HG03442 (cell line): ENCODE measurements around the gene APOM.

ENCODE experiments used
- ATAC-seq: cut with Tn5 transposase; IDR thresholded peaks from one replicate; pipeline ENCODE4 v1.9.1; 2021; ENCODE audit warnings: mild to moderate bottlenecking, moderate library complexity; ENCODE audit not compliant: unreplicated experiment

APOM gene

GRCh38 chr6:31654574-31655348 is 933 bp upstream of the APOM start:
- no peak for ATAC-seq

- ATAC-seq: no peak
Measured at GRCh38 chr6:31657406-31658157, 1.9 kb downstream of the APOM start.

GRCh38 chr6:31658158-31658688 is 2.5 kb downstream of the APOM start:
- ATAC-seq: no peak

DNA sequence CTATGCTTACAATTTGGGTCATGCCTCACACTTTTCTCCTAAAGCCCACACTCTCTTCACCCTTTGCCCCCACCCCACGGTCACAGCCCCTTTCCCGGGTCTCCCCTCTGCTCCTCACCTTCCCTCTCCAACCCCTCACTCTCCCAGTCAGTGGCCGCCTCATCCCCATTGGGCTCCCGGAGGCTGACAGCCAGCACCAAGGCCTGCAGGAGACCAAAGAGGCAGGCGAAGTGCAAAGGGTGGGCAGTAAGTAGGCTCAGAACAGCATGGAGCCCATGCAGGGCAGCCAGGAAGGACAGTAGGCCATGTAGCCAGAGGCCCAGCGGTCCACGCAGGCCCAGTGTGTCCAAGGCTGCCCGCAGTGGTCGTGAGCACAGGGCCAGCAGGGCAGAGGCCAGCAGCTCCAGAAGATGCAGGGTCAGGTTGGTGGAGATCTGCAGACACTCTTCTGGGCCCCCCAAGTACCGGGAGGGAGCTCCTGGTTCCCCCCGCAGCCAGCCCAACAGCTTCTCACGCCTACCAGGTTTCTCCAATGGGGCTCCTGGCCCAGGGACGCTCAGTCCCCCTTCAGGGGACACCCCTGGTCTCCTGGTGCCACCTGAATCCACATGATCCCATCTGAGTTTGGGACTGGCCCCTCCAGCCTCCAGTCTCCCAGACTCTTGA is 3.4 kb downstream of the APOM start:
- no peak for ATAC-seq

DNA sequence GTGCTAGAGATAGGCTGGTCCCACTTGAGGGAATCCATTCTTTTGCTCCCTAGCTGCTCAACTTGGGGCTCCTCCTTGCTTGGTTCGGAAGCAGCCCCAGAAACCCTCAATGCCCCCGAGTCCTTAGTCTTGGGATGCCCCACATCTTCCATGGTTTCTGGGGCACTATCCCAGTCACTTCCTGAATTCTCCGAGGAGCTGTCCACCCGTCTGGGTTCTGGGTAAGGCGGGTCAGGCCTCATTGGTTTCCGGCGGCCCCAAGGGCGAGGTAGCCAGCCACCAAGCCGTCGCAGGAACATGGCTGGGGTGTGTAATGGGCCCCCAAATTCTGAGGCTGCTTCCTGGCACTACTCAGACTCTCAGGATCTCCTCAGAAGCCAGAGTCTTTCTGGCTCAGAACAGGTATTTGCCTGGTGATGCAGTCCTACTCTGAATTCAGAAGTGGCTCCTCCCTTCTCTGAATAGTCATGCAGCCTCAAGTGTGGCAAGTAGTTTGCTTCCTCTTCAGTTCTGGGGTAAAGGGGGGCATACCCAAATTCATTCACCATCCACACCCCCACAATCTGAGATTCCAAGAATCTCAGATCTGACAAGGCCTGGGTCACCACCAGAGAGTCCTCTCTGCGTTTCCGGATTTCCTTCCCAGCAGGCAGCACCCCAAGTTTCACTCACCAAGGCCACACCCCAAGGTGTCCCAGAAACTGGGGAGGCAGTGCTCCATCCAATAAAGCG is 4.1 kb downstream of the APOM start:
- ATAC-seq: no peak

DNA sequence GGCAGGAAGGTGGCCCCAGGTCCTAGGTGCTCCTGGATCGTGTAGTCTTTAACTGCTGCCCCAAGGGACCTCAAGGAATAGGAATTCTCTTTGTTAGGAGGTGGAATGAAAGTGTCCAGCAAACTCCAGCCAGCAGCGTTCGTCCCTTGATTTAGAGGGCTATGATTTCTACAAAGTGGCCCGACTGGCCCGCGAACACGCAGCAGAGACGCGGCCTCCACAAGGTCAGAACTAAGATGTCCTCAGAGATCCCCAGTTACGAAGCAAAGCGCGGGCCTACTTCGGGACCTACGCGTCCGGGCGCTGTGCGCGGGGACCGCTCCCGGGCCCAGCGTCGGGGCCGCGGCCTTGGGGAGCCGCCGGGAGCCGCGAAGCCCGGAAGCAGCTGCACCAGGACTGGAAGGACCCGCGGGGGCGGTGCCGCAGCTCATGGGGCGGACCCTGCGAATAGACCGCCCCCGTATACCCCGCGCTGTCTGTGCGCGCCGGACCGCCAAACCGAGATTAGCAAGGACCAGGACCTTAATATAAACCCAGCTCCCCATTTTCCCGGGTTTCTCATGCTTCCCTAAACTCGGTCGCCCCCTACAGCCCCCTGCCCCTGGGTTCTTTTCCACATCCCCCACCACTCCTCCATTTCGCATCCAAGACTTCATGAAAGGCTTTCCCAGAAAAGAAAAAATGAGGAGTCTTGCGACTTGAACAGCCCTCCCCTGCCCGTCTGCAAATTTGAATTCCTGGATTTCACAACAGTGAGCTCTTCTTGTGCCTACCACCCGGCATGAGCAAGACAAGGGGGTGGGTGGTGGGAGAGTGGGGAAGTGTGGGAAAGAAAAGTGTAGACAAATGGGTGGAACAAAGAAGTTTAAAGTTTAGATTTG is 4.9 kb downstream of the APOM start, which contains the start of gene C6orf47:
C6orf47 (minus strand) TSS at position 398 of the 881 bp plus-strand sequence. CDS start 831 bp downstream, outside the sequence.
- ATAC-seq: no peak

- no peak for ATAC-seq
Measured at GRCh38 chr6:31661262-31662123, 5.8 kb downstream of the APOM start.

- no peak for ATAC-seq
Measured at GRCh38 chr6:31662124-31662723, 6.5 kb downstream of the APOM start.

DNA sequence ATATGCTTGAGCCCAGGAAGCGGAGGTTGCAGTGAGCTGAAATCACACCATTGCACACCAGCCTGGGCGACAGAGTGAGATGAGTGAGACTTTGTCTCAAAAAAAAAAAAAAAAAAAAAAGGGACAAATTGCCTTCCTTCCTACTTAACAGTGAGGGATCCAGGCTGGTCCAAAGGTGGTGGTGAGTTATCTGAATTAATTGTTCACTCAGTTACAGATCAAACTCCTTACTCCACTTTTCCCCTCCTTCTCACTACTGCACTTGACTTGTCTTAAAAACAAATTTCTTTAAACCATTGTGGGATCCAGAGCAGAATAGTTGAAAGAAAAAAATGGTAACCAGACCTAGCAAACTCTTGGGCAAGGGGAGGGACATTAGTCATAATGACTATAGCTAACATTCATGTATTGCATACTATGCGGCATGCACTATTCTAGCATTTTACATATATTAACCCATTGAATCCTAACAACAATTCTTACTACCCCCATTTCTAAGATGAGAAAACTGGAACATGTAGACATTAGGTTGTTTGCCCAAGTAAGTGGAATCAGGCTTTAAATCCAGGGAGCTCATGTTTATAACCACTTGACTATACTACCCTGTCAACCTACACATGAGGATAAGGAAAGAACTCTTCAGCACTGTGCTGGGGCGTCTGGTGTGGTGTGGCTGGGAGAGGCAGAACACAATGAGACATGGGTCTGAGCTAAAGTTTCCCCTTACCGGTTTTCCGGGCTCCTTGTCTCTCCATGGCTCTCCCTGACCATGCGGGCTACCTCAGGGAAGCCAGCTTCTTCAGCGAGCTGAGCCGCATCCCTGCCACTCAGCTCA is 7.6 kb downstream of the APOM start:
- no peak for ATAC-seq

- ATAC-seq: no peak
Measured at GRCh38 chr6:31663961-31664789, 8.5 kb downstream of the APOM start.

GRCh38 chr6:31664790-31665500 is 9.3 kb downstream of the APOM start, which contains the start of gene GPANK1:
TSS of gene GPANK1 (minus strand) at chr6:31664997. CDS start at chr6:31664478, 519 bp downstream.
- ATAC-seq: peak; percentile 27

DNA sequence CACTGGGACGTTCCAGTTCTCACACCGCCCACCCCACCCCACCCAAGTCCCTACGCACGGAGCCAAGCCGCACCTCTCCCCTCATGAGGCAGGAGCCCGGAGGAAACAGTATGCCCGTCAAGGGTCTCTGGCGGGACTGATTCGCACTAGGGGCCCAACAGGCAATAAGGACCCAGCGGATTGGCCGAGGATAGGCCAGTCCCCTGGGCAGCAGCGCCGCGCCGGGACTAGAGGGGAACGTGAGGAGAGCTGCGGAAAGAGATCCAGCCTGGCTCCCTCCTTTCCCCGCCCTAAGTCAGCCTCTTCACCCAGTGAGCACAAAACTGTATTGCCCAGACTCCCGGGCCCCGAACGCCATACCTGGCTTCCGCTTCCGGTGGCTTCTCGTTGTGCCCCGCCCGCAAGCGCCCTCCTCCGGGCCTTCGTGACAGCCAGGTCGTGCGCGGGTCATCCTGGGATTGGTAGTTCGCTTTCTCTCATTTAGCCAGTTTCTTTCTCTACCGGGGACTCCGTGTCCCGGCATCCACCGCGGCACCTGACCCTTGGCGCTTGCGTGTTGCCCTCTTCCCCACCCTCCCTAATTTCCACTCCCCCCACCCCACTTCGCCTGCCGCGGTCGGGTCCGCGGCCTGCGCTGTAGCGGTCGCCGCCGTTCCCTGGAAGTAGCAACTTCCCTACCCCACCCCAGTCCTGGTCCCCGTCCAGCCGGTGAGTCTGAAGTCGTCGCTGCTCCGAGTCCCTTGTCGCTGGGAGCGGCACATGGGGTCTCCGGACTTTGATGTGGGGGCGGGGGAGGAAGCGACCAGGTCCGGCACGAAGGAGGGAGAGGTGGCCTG is 10.0 kb downstream of the APOM start, which contains the start of gene CSNK2B:
CSNK2B (plus strand) TSS at position 580 of the 836 bp plus-strand sequence. CDS start 752 bp downstream, outside the sequence.
- ATAC-seq: peak; percentile 83

DNA sequence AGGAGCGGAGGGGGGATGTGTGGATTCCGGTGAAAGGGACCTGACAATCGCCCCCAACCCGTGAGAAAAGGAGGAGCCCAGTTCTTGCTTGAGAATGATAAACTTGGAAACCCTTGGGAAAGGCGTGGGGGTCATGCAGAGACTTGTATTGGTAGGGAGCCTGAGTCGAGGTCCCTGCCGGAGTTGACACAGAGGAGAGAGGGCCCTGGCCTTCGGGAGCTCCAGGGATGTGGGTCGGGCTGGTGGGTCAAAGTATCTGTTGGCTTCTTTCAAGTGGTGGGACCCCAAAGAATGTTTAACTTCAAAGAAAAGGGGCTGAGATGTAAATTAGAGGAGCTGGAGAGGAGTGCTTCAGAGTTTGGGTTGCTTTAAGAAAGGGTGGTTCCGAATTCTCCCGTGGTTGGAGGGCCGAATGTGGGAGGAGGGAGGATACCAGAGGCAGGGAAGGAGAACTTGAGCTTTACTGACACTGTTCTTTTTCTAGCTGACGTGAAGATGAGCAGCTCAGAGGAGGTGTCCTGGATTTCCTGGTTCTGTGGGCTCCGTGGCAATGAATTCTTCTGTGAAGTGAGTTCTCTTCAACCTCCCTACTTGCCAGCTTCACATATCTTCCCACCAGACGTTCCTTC is 10.8 kb downstream of the APOM start:
- ATAC-seq: no peak

- no peak for ATAC-seq
Measured at GRCh38 chr6:31669676-31670075, 14.0 kb downstream of the APOM start, which contains the start of gene LY6G5B. TSS of gene LY6G5B (plus strand) at chr6:31669976. CDS start at chr6:31670951, 975 bp downstream.
